H9 (cell line): ENCODE measurements around the gene TMEM86B. TPM values are rescaled to one million over a fixed set of nuclear protein-coding genes. Genes with fewer than 3 reads are reported as not detected.

Experiments
- DNase-seq: peaks from one replicate; pipeline ENCODE4 v3.0.0-alpha.2; 2017
- H2AFZ ChIP-seq: one replicate; pipeline ENCODE4 v1.6.1; 2013; ENCODE audit warnings: mild to moderate bottlenecking, low read length, control low read depth, moderate library complexity
- H2AK5ac ChIP-seq: 2 replicates; pipeline ENCODE4 v1.6.1; 2013; ENCODE audit warnings: low read length, control low read depth, mixed read lengths; ENCODE audit not compliant: insufficient read length
- H2BK120ac ChIP-seq: one replicate; pipeline ENCODE4 v1.6.1; 2013; ENCODE audit warnings: low read depth, mild to moderate bottlenecking, low read length, control low read depth, inconsistent platforms; ENCODE audit not compliant: poor library complexity, severe bottlenecking
- H2BK12ac ChIP-seq: 2 replicates; pipeline ENCODE4 v1.6.1; 2013; ENCODE audit warnings: low read length, control low read depth, mixed read lengths, low read depth; ENCODE audit not compliant: insufficient read length
- H2BK15ac ChIP-seq: 2 replicates; pipeline ENCODE4 v1.6.1; 2013; ENCODE audit warnings: low read depth, low read length, control low read depth
- H2BK20ac ChIP-seq: one replicate; pipeline ENCODE4 v1.6.1; 2013; ENCODE audit warnings: low read depth, mild to moderate bottlenecking, low read length, control low read depth, inconsistent platforms; ENCODE audit not compliant: poor library complexity, severe bottlenecking
- H2BK5ac ChIP-seq: 2 replicates; pipeline ENCODE4 v1.6.1; 2013; ENCODE audit warnings: low read length, control low read depth, mixed read lengths; ENCODE audit not compliant: insufficient read length
- H3K14ac ChIP-seq: 2 replicates; pipeline ENCODE4 v1.6.1; 2013; ENCODE audit warnings: low read length, control low read depth; ENCODE audit not compliant: insufficient read depth
- H3K18ac ChIP-seq: 2 replicates; pipeline ENCODE4 v1.6.1; 2013; ENCODE audit warnings: low read depth, mild to moderate bottlenecking, mixed read lengths, low read length, control low read depth; ENCODE audit not compliant: insufficient read length
- H3K23ac ChIP-seq: 2 replicates; pipeline ENCODE4 v1.6.1; 2013; ENCODE audit warnings: low read length, control low read depth, mixed read lengths, low read depth; ENCODE audit not compliant: insufficient read length
- H3K23me2 ChIP-seq: 2 replicates; pipeline ENCODE4 v1.6.1; 2013; ENCODE audit warnings: low read depth, mild to moderate bottlenecking, mixed read lengths, low read length, control low read depth; ENCODE audit not compliant: insufficient read length, poor library complexity, severe bottlenecking
- H3K27ac ChIP-seq: 2 replicates; pipeline ENCODE4 v1.5.1; 2013; ENCODE audit warnings: low read length, control low read depth, mixed read lengths, low read depth; ENCODE audit not compliant: insufficient read length
- H3K27me3 ChIP-seq: 2 replicates; pipeline ENCODE4 v1.6.1; 2013; ENCODE audit warnings: low read length, control low read depth, inconsistent platforms; ENCODE audit not compliant: insufficient read depth
- H3K4ac ChIP-seq: 2 replicates; pipeline ENCODE4 v1.6.1; 2013; ENCODE audit warnings: low read depth, mild to moderate bottlenecking, control low read depth, inconsistent platforms, low read length, moderate library complexity
- H3K4me1 ChIP-seq: 2 replicates; pipeline ENCODE4 v1.6.1; 2013; ENCODE audit warnings: low read length, control low read depth, inconsistent platforms; ENCODE audit not compliant: insufficient read depth
- H3K4me2 ChIP-seq: 2 replicates; pipeline ENCODE4 v1.6.1; 2013; ENCODE audit warnings: low read length, control low read depth, mixed read lengths; ENCODE audit not compliant: insufficient read length, insufficient read depth
- H3K56ac ChIP-seq: 2 replicates; pipeline ENCODE4 v1.6.1; 2013; ENCODE audit warnings: low read depth, mild to moderate bottlenecking, mixed read lengths, low read length, control low read depth; ENCODE audit not compliant: insufficient read length
- H3K79me1 ChIP-seq: 2 replicates; pipeline ENCODE4 v1.6.1; 2013; ENCODE audit warnings: low read depth, mild to moderate bottlenecking, moderate library complexity, low read length, control low read depth, inconsistent platforms; ENCODE audit not compliant: insufficient read depth, poor library complexity, severe bottlenecking
- H3K79me2 ChIP-seq: 2 replicates; pipeline ENCODE4 v1.6.1; 2013; ENCODE audit warnings: low read length, control low read depth, inconsistent platforms; ENCODE audit not compliant: insufficient read depth
- H3K9ac ChIP-seq: 2 replicates; pipeline ENCODE4 v1.6.1; 2013; ENCODE audit warnings: low read length, control low read depth, mixed read lengths; ENCODE audit not compliant: insufficient read length; ENCODE audit errors: extremely low read depth
- H3K9me3 ChIP-seq: one replicate; pipeline ENCODE4 v1.6.1; 2013; ENCODE audit warnings: low read depth, low read length, inconsistent platforms; ENCODE audit not compliant: control insufficient read depth
- H3T11ph ChIP-seq: one replicate; pipeline ENCODE4 v1.6.1; 2013; ENCODE audit warnings: mild to moderate bottlenecking, low read length, control low read depth, inconsistent platforms
- H4K20me1 ChIP-seq: one replicate; pipeline ENCODE4 v1.6.1; 2013; ENCODE audit not compliant: control insufficient read depth, insufficient read length, insufficient read depth
- H4K5ac ChIP-seq: 2 replicates; pipeline ENCODE4 v1.6.1; 2013; ENCODE audit warnings: low read depth, mild to moderate bottlenecking, mixed read lengths, low read length, control low read depth; ENCODE audit not compliant: insufficient read length
- H4K8ac ChIP-seq: replicated peaks from 2 replicates; pipeline ENCODE4 v1.6.1; 2013; ENCODE audit warnings: low read length, control low read depth, mixed read lengths, low read depth; ENCODE audit not compliant: insufficient read length
- H4K91ac ChIP-seq: 2 replicates; pipeline ENCODE4 v1.6.1; 2013; ENCODE audit warnings: low read depth, mild to moderate bottlenecking, moderate library complexity, mixed read lengths, low read length, control low read depth; ENCODE audit not compliant: insufficient read length
- H3K27ac Mint-ChIP-seq, 3 experiments: 2 replicates in 2 of 3; 3 replicates in 1 of 3; pipeline ENCODE4 v1.8.0; 2020 to 2021; ENCODE audit warnings: mixed read lengths in 3 of 3, mild to moderate bottlenecking in 1 of 3, moderate library complexity in 1 of 3
- H3K27me3 Mint-ChIP-seq: 2 replicates; pipeline ENCODE4 v1.8.0; 2021; ENCODE audit warnings: low read depth, mild to moderate bottlenecking, moderate library complexity, mixed read lengths
- H3K36me3 Mint-ChIP-seq, 3 experiments: 2 replicates in 2 of 3; 3 replicates in 1 of 3; pipeline ENCODE4 v1.8.0; 2020 to 2021; ENCODE audit warnings: low read depth in 3 of 3, mixed read lengths in 3 of 3; ENCODE audit not compliant: insufficient read depth in 1 of 3
- H3K4me1 Mint-ChIP-seq, 2 experiments: 2 replicates each; pipeline ENCODE4 v1.8.0; 2020; ENCODE audit warnings: mixed read lengths in 2 of 2
- H3K4me3 Mint-ChIP-seq, 2 experiments: 2 replicates in 1 of 2; 3 replicates in 1 of 2; pipeline ENCODE4 v1.8.0; 2020 to 2021; ENCODE audit warnings: mild to moderate bottlenecking in 2 of 2, mixed read lengths in 2 of 2, moderate library complexity in 1 of 2
- H3K9me3 Mint-ChIP-seq, 2 experiments: 2 replicates in 1 of 2; 3 replicates in 1 of 2; pipeline ENCODE4 v1.8.0; 2020; ENCODE audit warnings: mild to moderate bottlenecking in 2 of 2, mixed read lengths in 2 of 2, moderate library complexity in 1 of 2
- WGBS: extraction: QIAGEN DNeasy Blood & Tissue Kit; methylation state at CpG from one replicate; pipeline ENCODE4 v1.1.7; 2013; ENCODE audit warnings: missing lambda C conversion rate, low lambda C conversion rate, mixed read lengths; ENCODE audit not compliant: insufficient read length; ENCODE audit errors: extremely low coverage; 5-methylcytosine and 5-hydroxymethylcytosine counted together
- total RNA-seq: library from RNA; stranded (reverse); gene quantifications from 2 replicates; pipeline ENCODE4 v1.2.1, GENCODE V29; 2021
- TF ChIP-seq, protein P1 (sequence below): fragments of 200-600 bp; sonication (generic); conservative IDR thresholded peaks from 3 replicates; pipeline ENCODE4 v1.8.0; 2021; ENCODE audit warnings: antibody characterized with exemption, mild to moderate bottlenecking

Gene TMEM86B
- total RNA-seq, 1 experiment from 2014 or later, result 4.5 TPM

GRCh38 chr19:55226273-55226672 lies 2.3 kb downstream of the TMEM86B start:
- Histone ChIP-seq H3K23ac (no peak overlapping the region), H2AK5ac (no peak overlapping the region), H3K4ac (no peak overlapping the region), H3K79me1 (no peaks in the 10 kb centered on the region), H4K5ac (no peak overlapping the region), H3K56ac (no peak overlapping the region), H3K9me3 (no peaks in the 10 kb centered on the region), H2BK5ac (no peak overlapping the region), H3K14ac (no peak overlapping the region), H3K4me1 (no peaks in the 10 kb centered on the region), H3K9ac (no peak overlapping the region), H3K18ac (no peak overlapping the region), H2BK12ac (no peak overlapping the region), H3K23me2 (no peaks in the 10 kb centered on the region), H3K27ac (no peak overlapping the region), H3K79me2 (no peaks in the 10 kb centered on the region), H4K8ac (no peak overlapping the region), H3K27me3 (no peaks in the 10 kb centered on the region), H4K20me1 (no peaks in the 10 kb centered on the region), H2BK20ac (no peak overlapping the region), H4K91ac (no peak overlapping the region), H2BK15ac (no peak overlapping the region), H2BK120ac (no peak overlapping the region), H2AFZ (no peak overlapping the region), H3K4me2 (no peak overlapping the region), H3T11ph (no peak overlapping the region)
- no peak for DNase-seq
- H3K4me3 Mint-ChIP-seq, result no peak overlapping the region
- TF ChIP-seq, protein P1, sequence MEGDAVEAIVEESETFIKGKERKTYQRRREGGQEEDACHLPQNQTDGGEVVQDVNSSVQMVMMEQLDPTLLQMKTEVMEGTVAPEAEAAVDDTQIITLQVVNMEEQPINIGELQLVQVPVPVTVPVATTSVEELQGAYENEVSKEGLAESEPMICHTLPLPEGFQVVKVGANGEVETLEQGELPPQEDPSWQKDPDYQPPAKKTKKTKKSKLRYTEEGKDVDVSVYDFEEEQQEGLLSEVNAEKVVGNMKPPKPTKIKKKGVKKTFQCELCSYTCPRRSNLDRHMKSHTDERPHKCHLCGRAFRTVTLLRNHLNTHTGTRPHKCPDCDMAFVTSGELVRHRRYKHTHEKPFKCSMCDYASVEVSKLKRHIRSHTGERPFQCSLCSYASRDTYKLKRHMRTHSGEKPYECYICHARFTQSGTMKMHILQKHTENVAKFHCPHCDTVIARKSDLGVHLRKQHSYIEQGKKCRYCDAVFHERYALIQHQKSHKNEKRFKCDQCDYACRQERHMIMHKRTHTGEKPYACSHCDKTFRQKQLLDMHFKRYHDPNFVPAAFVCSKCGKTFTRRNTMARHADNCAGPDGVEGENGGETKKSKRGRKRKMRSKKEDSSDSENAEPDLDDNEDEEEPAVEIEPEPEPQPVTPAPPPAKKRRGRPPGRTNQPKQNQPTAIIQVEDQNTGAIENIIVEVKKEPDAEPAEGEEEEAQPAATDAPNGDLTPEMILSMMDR, result no peak
- peaks cover 9 to 19% (median 17%) of the 10 kb centered on the region in 3 experiments; a peak in 6 of 7 replicates for H3K36me3 Mint-ChIP-seq
- no peaks in the 10 kb centered on the region; the same call in 1 of the 2 replicates for H3K27me3 Mint-ChIP-seq
- peaks cover 0 to 2% of the 10 kb centered on the region in 2 experiments; a peak in 2 of 5 replicates for H3K9me3 Mint-ChIP-seq
- H3K4me1 Mint-ChIP-seq, result peaks cover 0 to 6% of the 10 kb centered on the region in 2 experiments; a peak in 2 of 4 replicates
- WGBS, result no CpG with 5 or more reads among the region's 9 CpGs
- peak overlapping the region in 1 of 3 experiments; percentile 12; a peak in 1 of 7 replicates for H3K27ac Mint-ChIP-seq
